SH-SY5Y (cell line): ENCODE data around the gene DHDH.

Source experiments
- GATA2 ChIP-seq: IDR thresholded peaks from 2 replicates; pipeline ENCODE4 v1.6.1; 2011; ENCODE audit warnings: mild to moderate bottlenecking, low read depth, low read length
- GATA3 ChIP-seq: IDR thresholded peaks from 2 replicates; pipeline ENCODE4 v1.6.1; 2011; ENCODE audit warnings: low read depth, mild to moderate bottlenecking, low read length, moderate library complexity

DNA sequence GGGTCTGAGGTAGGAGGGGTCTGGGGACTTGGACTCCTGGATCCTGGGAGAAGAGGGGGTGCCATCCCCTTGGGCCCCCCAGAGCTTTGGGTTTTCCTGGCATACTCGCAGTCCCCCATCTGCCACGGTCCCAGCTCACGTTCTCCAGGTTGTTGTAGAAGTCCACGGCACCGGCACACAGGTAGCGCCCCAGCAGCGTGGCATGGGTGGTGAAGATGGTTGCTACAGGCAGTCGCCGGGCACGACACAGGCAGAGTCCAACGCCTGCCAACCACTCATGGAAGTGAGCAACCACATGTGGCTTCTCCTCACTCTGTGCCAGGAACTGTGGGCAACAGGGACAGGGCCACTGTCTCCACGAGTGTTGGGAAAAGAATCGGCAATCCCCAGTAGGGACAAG, 52.2 kb downstream of the DHDH start:
- no peak for TF ChIP-seq GATA2
- TF ChIP-seq GATA3, result no peak
